ENCODE results near the gene PACS2. TPM values are rescaled to one million over a fixed set of nuclear protein-coding genes. Genes with fewer than 3 reads are reported as not detected.
"Not testable (repeated sequence)": the region's sequence is repeated elsewhere in the genome, so short reads cannot be mapped to it uniquely, and the experiment has no call there.

Gene PACS2
- total RNA-seq = 66.8 TPM
- long read RNA-seq, full-length matches to known transcripts = 117 of 277 reads
- long read RNA-seq, partial matches to known transcripts = 42 of 277 reads
- long read RNA-seq, other reads (novel, unspliced or antisense) = 118 of 277 reads

GRCh38 chr14:105314287-105315200, at the start of gene PACS2:
PACS2 (plus strand) TSS chr14:105314748; CDS start chr14:105314919, 171 bp downstream.
- ATAC-seq (ENCODE audit: poor library complexity) (peak; percentile 91), DNase-seq (peak; percentile 87)
- intact Hi-C loops (cut with DNase I) = no loop called here

GRCh38 chr14:105267820-105268548, 46.6 kb upstream of the PACS2 start:
- ATAC-seq (ENCODE audit: poor library complexity) = peak; percentile 72
- DNase-seq = no peak

GRCh38 chr14:105268736-105269354, 45.7 kb upstream of the PACS2 start:
- ATAC-seq (ENCODE audit: poor library complexity) (no peak), DNase-seq (no peak)
- intact Hi-C loops (cut with DNase I) = no loop called here

More at GRCh38 chr14:105267820-105268548, 46.6 kb upstream of the PACS2 start:
- intact Hi-C loops (cut with DNase I) = no loop called here

GRCh38 chr14:105269405-105269804, 45.1 kb upstream of the PACS2 start:
- no peak for ATAC-seq (ENCODE audit: poor library complexity)
- no peak for DNase-seq
- intact Hi-C loops (cut with DNase I) = no loop called here

GRCh38 chr14:105271224-105271890, 43.2 kb upstream of the PACS2 start:
- DNase-seq = no peak
- intact Hi-C loops (cut with DNase I) = no loop called here
- no peak for ATAC-seq (ENCODE audit: poor library complexity)

GRCh38 chr14:105272623-105273022, 41.9 kb upstream of the PACS2 start:
- no peak for DNase-seq
- ATAC-seq (ENCODE audit: poor library complexity) = no peak
- intact Hi-C loops (cut with DNase I) = no loop called here

- intact Hi-C loops (cut with DNase I) = no loop called here
- ATAC-seq (ENCODE audit: poor library complexity) = no peak
- DNase-seq = no peak
Measured at GRCh38 chr14:105273062-105273461, 41.5 kb upstream of the PACS2 start.

GRCh38 chr14:105274637-105275036, 39.9 kb upstream of the PACS2 start:
- no peak for ATAC-seq (ENCODE audit: poor library complexity)
- DNase-seq = no peak
- intact Hi-C loops (cut with DNase I) = no loop called here

- intact Hi-C loops (cut with DNase I) = no loop called here
- DNase-seq (no peak), ATAC-seq (ENCODE audit: poor library complexity) (peak; percentile 79)
Measured at GRCh38 chr14:105275267-105275946, 39.1 kb upstream of the PACS2 start.

- intact Hi-C loops (cut with DNase I); ATAC-seq (ENCODE audit: poor library complexity); DNase-seq: not testable (repeated sequence)
Measured at GRCh38 chr14:105277448-105277847, 37.1 kb upstream of the PACS2 start.

GRCh38 chr14:105279642-105280361, 34.7 kb upstream of the PACS2 start:
- ATAC-seq (ENCODE audit: poor library complexity) (no peak), DNase-seq (no peak)
- intact Hi-C loops (cut with DNase I) = loop anchor here (5.0 to 10.0 kb wide), 2 partner anchors 78 to 195 kb away; no protein-coding TSS in a partner anchor

GRCh38 chr14:105280525-105280924, 34.0 kb upstream of the PACS2 start:
- ATAC-seq (ENCODE audit: poor library complexity) = no peak

GRCh38 chr14:105281371-105282097, 33.0 kb upstream of the PACS2 start:
- intact Hi-C loops (cut with DNase I) = loop anchor here (5.0 to 10.0 kb wide), 2 partner anchors 79 to 197 kb away; no protein-coding TSS in a partner anchor
- peak; percentile 47 for ATAC-seq (ENCODE audit: poor library complexity)
- DNase-seq = no peak

More at GRCh38 chr14:105280525-105280924, 34.0 kb upstream of the PACS2 start:
- no peak for DNase-seq
- intact Hi-C loops (cut with DNase I) = loop anchor here (5.0 to 10.0 kb wide), 2 partner anchors 78 to 196 kb away; no protein-coding TSS in a partner anchor

- DNase-seq (no peak), ATAC-seq (ENCODE audit: poor library complexity) (no peak)
- intact Hi-C loops (cut with DNase I) = loop anchor here (5.0 to 10.0 kb wide), 2 partner anchors 80 to 197 kb away; no protein-coding TSS in a partner anchor
Measured at GRCh38 chr14:105282098-105282725, 32.3 kb upstream of the PACS2 start.

GRCh38 chr14:105283028-105283427, 31.5 kb upstream of the PACS2 start:
- intact Hi-C loops (cut with DNase I) = loop anchor here (5.0 to 10.0 kb wide), 2 partner anchors 81 to 198 kb away; no protein-coding TSS in a partner anchor
- no peak for ATAC-seq (ENCODE audit: poor library complexity)
- no peak for DNase-seq

GRCh38 chr14:105283899-105284298, 30.6 kb upstream of the PACS2 start:
- ATAC-seq (ENCODE audit: poor library complexity) = no peak
- intact Hi-C loops (cut with DNase I) = loop anchor here (5.0 to 10.0 kb wide), 2 partner anchors 82 to 199 kb away; no protein-coding TSS in a partner anchor
- DNase-seq = no peak
